Trophoblast cell (in vitro differentiated cells and primary cell): Measurements from ENCODE around the gene TTC23L.

Source experiments
- DNase-seq, 2 donors: peaks; one replicate each; pipeline ENCODE4 v3.0.0-alpha.2; 2016
- H2AFZ ChIP-seq: 2 replicates; pipeline ENCODE4 v1.6.1; 2013; ENCODE audit warnings: low read length, moderate library complexity, mild to moderate bottlenecking; ENCODE audit not compliant: insufficient read depth, poor library complexity
- H2AK5ac ChIP-seq: 2 replicates; pipeline ENCODE4 v1.6.1; 2013; ENCODE audit warnings: mild to moderate bottlenecking, low read length
- H2BK120ac ChIP-seq: 2 replicates; pipeline ENCODE4 v1.6.1; 2013; ENCODE audit warnings: low read length, mild to moderate bottlenecking, moderate library complexity; ENCODE audit not compliant: insufficient read depth, poor library complexity
- H2BK12ac ChIP-seq: 2 replicates; pipeline ENCODE4 v1.6.1; 2013; ENCODE audit warnings: mild to moderate bottlenecking, low read length, moderate library complexity
- H2BK5ac ChIP-seq: 2 replicates; pipeline ENCODE4 v1.6.1; 2013; ENCODE audit warnings: low read length, low read depth, moderate library complexity, mild to moderate bottlenecking; ENCODE audit not compliant: poor library complexity
- H3K14ac ChIP-seq: 2 replicates; pipeline ENCODE4 v1.6.1; 2013; ENCODE audit warnings: mild to moderate bottlenecking, low read length
- H3K18ac ChIP-seq: 2 replicates; pipeline ENCODE4 v1.6.1; 2013; ENCODE audit warnings: mild to moderate bottlenecking, low read length
- H3K23ac ChIP-seq: 2 replicates; pipeline ENCODE4 v1.6.1; 2013; ENCODE audit warnings: low read length
- H3K27ac ChIP-seq: 2 replicates; pipeline ENCODE4 v1.5.1; 2013; ENCODE audit warnings: low read depth, mild to moderate bottlenecking, inconsistent platforms, low read length, moderate library complexity
- H3K27me3 ChIP-seq: 2 replicates; pipeline ENCODE4 v1.6.1; 2013; ENCODE audit warnings: inconsistent platforms, mild to moderate bottlenecking, low read length, moderate library complexity; ENCODE audit not compliant: insufficient read depth
- H3K36me3 ChIP-seq, 2 experiments: 1 replicate in 1 of 2; 2 replicates in 1 of 2; pipeline ENCODE4 v1.6.1; 2013; ENCODE audit warnings: low read length in 2 of 2, mild to moderate bottlenecking in 2 of 2, moderate library complexity in 1 of 2; ENCODE audit not compliant: insufficient read depth in 2 of 2, control insufficient read depth in 1 of 2
- H3K4ac ChIP-seq: 2 replicates; pipeline ENCODE4 v1.6.1; 2013; ENCODE audit warnings: low read depth, mild to moderate bottlenecking, low read length, moderate library complexity
- H3K4me1 ChIP-seq, 2 experiments: 1 replicate in 1 of 2; 2 replicates in 1 of 2; pipeline ENCODE4 v1.6.1; 2013; ENCODE audit warnings: low read length in 2 of 2, mild to moderate bottlenecking in 2 of 2, moderate library complexity in 1 of 2; ENCODE audit not compliant: insufficient read depth in 2 of 2, control insufficient read depth in 1 of 2
- H3K4me2 ChIP-seq: 2 replicates; pipeline ENCODE4 v1.6.1; 2013; ENCODE audit warnings: inconsistent platforms, mild to moderate bottlenecking, low read length, moderate library complexity
- H3K4me3 ChIP-seq: 2 replicates; pipeline ENCODE4 v1.5.1; 2013; ENCODE audit warnings: mild to moderate bottlenecking, low read depth, low read length, inconsistent platforms
- H3K79me1 ChIP-seq: one replicate; pipeline ENCODE4 v1.6.1; 2013; ENCODE audit warnings: low read length
- H3K79me2 ChIP-seq: 2 replicates; pipeline ENCODE4 v1.6.1; 2013; ENCODE audit warnings: low read length, mild to moderate bottlenecking; ENCODE audit not compliant: control insufficient read depth, insufficient read depth, poor library complexity
- H3K9ac ChIP-seq: 2 replicates; pipeline ENCODE4 v1.6.1; 2013; ENCODE audit warnings: mild to moderate bottlenecking, low read length
- H3K9me3 ChIP-seq: 2 replicates; pipeline ENCODE4 v1.6.1; 2013; ENCODE audit warnings: low read depth, mild to moderate bottlenecking, control low read depth, inconsistent platforms, low read length; ENCODE audit not compliant: insufficient read depth
- H4K12ac ChIP-seq: 2 replicates; pipeline ENCODE4 v1.6.1; 2013; ENCODE audit warnings: low read depth, mild to moderate bottlenecking, low read length, moderate library complexity
- H4K8ac ChIP-seq: 2 replicates; pipeline ENCODE4 v1.6.1; 2013; ENCODE audit warnings: low read depth, mild to moderate bottlenecking, low read length, moderate library complexity
- H4K91ac ChIP-seq: one replicate; pipeline ENCODE4 v1.6.1; 2013; ENCODE audit warnings: low read depth, mild to moderate bottlenecking, low read length, moderate library complexity
- WGBS: extraction: QIAGEN DNeasy Blood & Tissue Kit; methylation state at CpG from one replicate; pipeline ENCODE4 v1.1.7; 2013; ENCODE audit warnings: missing lambda C conversion rate; ENCODE audit not compliant: insufficient read length, insufficient coverage; ENCODE audit errors: extremely low coverage; 5-methylcytosine and 5-hydroxymethylcytosine counted together

The TTC23L gene

DNA sequence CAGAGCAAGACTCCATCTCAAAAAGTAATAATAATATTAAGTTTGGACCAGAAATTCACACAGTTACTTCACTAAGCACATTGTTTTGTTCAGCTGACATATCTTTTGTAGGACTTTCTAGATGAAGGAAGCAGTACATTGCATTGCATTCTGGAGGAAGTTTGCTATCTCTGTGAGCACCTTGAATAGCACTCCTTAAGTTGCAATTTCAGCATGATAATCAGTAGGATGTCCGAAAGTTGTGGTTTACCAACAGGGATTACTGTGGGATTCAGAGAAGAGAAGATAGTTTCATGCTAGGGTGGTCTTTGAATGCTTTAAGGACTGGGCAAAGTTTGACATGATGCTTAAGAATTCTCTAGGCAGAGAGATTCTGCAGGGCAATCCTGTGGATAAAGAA is 18.4 kb upstream of the TTC23L start:
- Histone ChIP-seq H3K4me1 (peaks cover 0 to 3% of the 10 kb centered on the region in 2 experiments), H3K27me3 (no peaks in the 10 kb centered on the region), H2BK120ac (peak overlapping the region; percentile 43), H2BK5ac (no peak overlapping the region), H3K18ac (no peak overlapping the region), H4K8ac (no peak overlapping the region), H3K9me3 (no peaks in the 10 kb centered on the region), H3K4ac (no peak overlapping the region), H4K12ac (no peak overlapping the region), H3K27ac (peak overlapping the region; percentile 27), H3K36me3 (peaks cover 6 to 13% of the 10 kb centered on the region in 2 experiments), H3K9ac (no peak overlapping the region), H3K4me2 (no peak overlapping the region), H3K79me2 (no peaks in the 10 kb centered on the region), H3K79me1 (peaks cover 2% of the 10 kb centered on the region), H3K23ac (no peak overlapping the region), H2AFZ (no peak overlapping the region), H3K4me3 (no peak overlapping the region), H2AK5ac (no peak overlapping the region), H2BK12ac (no peak overlapping the region), H3K14ac (no peak overlapping the region), H4K91ac (no peak overlapping the region)
- WGBS: no CpG with 5 or more reads among the region's 1 CpG
- no peak for DNase-seq

DNA sequence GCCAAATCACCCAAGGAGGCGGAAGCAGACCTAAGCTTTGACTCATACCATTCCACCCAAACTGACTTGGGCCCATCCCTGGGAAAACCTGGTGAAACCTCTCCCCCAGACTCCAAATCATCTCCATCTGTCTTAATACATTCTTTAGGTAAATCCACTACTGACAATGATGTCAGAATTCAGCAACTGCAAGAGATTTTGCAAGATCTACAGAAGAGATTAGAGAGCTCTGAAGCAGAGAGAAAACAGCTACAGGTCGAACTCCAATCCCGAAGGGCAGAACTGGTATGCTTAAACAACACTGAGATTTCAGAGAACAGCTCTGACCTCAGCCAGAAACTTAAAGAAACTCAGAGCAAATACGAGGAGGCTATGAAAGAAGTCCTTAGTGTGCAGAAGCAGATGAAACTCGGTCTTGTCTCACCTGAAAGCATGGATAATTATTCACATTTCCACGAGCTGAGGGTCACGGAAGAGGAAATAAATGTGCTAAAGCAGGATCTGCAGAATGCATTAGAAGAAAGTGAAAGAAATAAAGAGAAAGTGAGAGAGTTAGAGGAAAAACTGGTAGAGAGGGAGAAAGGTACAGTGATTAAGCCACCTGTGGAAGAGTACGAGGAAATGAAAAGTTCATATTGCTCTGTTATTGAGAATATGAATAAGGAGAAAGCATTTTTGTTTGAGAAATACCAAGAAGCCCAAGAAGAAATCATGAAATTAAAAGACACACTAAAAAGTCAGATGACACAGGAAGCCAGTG is 15.8 kb upstream of the TTC23L start:
- Histone ChIP-seq H3K4me1 (peaks cover 3 to 5% of the 10 kb centered on the region in 2 experiments), H3K27me3 (no peaks in the 10 kb centered on the region), H3K14ac (no peak overlapping the region), H3K79me1 (peaks cover 3% of the 10 kb centered on the region), H3K4me3 (no peak overlapping the region), H2BK5ac (no peak overlapping the region), H2BK120ac (no peak overlapping the region), H3K23ac (no peak overlapping the region), H3K4me2 (no peak overlapping the region), H2AFZ (no peak overlapping the region), H2BK12ac (no peak overlapping the region), H4K8ac (no peak overlapping the region), H3K4ac (no peak overlapping the region), H3K9me3 (no peaks in the 10 kb centered on the region), H3K36me3 (peaks cover 14 to 30% of the 10 kb centered on the region in 2 experiments), H3K18ac (no peak overlapping the region), H2AK5ac (no peak overlapping the region), H4K91ac (no peak overlapping the region), H3K9ac (no peak overlapping the region), H3K27ac (peak overlapping the region; percentile 61), H4K12ac (no peak overlapping the region), H3K79me2 (no peaks in the 10 kb centered on the region)
- WGBS: no CpG with 5 or more reads among the region's 8 CpGs
- peak; percentile 74 to 84 for DNase-seq

GRCh38 chr5:34826347-34826746 is 12.6 kb upstream of the TTC23L start:
- Histone ChIP-seq H2AK5ac (no peak overlapping the region), H4K8ac (peak overlapping the region; percentile 48), H3K4me3 (no peak overlapping the region), H3K4me1 (peaks cover 3 to 5% of the 10 kb centered on the region in 2 experiments), H3K4me2 (no peak overlapping the region), H3K23ac (no peak overlapping the region), H3K14ac (no peak overlapping the region), H3K4ac (no peak overlapping the region), H2BK12ac (peak overlapping the region; percentile 65), H3K27me3 (no peaks in the 10 kb centered on the region), H3K79me2 (no peaks in the 10 kb centered on the region), H2BK5ac (peak overlapping the region; percentile 57), H4K12ac (no peak overlapping the region), H3K9me3 (no peaks in the 10 kb centered on the region), H3K18ac (no peak overlapping the region), H3K27ac (peak overlapping the region; percentile 5), H2BK120ac (no peak overlapping the region), H3K36me3 (peaks cover 21 to 47% of the 10 kb centered on the region in 2 experiments), H2AFZ (no peak overlapping the region), H3K9ac (no peak overlapping the region), H3K79me1 (peaks cover 3% of the 10 kb centered on the region), H4K91ac (peak overlapping the region; percentile 65)
- DNase-seq: no peak
- no CpG with 5 or more reads among the region's 6 CpGs for WGBS

DNA sequence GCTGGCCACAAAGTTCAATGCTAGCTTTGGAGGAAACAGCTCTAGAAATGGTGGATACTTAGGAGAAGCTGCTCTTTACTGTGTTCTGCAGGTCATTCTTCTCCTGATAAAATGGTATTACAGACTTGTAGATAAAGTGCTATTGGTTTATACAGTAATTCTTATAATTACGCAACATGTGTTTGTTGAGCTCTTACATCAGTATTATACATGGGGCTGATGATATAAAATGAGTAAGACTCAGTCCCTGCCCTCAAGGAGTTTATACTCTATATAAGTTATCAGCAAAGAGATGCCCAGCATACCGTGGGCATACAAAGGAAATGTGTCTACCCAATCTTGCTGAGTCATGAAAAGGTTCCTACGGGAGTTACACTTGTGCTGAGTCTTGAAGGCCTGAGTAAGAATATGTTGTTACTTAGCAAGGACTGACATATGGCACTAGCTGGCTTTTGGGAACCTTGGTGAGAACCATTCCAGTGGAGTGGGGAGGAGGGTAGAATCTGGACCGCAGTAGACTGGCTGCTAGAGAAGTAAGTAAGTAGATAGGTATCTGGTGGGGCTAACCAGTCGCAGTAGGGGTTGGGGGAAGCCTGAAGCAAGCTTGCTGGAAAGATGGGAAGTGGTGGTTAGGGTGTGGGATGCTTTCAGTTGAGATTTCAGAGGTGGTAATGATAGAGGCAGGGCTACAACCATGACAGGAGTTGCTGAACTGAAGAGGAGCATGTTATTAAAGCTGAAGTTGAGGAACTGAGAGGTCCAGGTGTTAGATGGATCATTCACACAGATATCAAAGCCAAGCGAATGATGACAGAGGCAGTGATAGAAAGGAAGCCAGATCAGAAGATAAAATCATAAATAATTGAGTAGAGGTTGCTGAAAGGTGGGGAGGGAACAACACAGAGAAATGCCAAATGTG is 11.1 kb upstream of the TTC23L start:
- H2AK5ac ChIP-seq: no peak overlapping the region

More for the DNA sequence above, 11.1 kb upstream of the TTC23L start:
- Histone ChIP-seq H2BK12ac (no peak overlapping the region), H3K4ac (no peak overlapping the region), H3K79me1 (peaks cover 2% of the 10 kb centered on the region), H3K14ac (no peak overlapping the region), H3K27ac (no peak overlapping the region), H3K36me3 (peaks cover 26 to 50% of the 10 kb centered on the region in 2 experiments), H3K27me3 (no peaks in the 10 kb centered on the region), H3K4me2 (no peak overlapping the region), H3K9ac (no peak overlapping the region), H4K12ac (no peak overlapping the region), H4K8ac (no peak overlapping the region), H3K18ac (no peak overlapping the region), H3K23ac (no peak overlapping the region), H2BK120ac (no peak overlapping the region), H2BK5ac (no peak overlapping the region), H2AFZ (no peak overlapping the region), H4K91ac (no peak overlapping the region), H3K9me3 (no peaks in the 10 kb centered on the region), H3K4me1 (peaks cover 3 to 5% of the 10 kb centered on the region in 2 experiments), H3K79me2 (no peaks in the 10 kb centered on the region), H3K4me3 (no peak overlapping the region)
- no CpG with 5 or more reads among the region's 6 CpGs for WGBS
- DNase-seq: no peak
